Fibroblast of lung (primary cell): Measurements from ENCODE around the gene SORCS2.

Experiments
- CTCF ChIP-seq, 2 donors: IDR thresholded peaks in 1 of 2; conservative IDR thresholded peaks in 1 of 2; 1 replicate in 1 of 2; 2 replicates in 1 of 2; pipeline ENCODE4 v1.5.1; 2011 to 2012; ENCODE audit warnings: low read length in 2 of 2, control low read depth in 1 of 2, inconsistent platforms in 1 of 2, low read depth in 1 of 2, mild to moderate bottlenecking in 1 of 2
- EZH2 ChIP-seq: IDR thresholded peaks from 2 replicates; pipeline ENCODE4 v1.5.1; 2012; ENCODE audit warnings: low read length, control low read depth, mild to moderate bottlenecking; ENCODE audit errors: missing control alignments

GRCh38 chr4:7642741-7643458, 450.6 kb downstream of the SORCS2 start:
- TF ChIP-seq CTCF (conservative IDR thresholded peaks at IDR 0.05 in 1 of 2, IDR thresholded peaks at IDR 0.05 in 1 of 2; ENCODE audit: low read depth in 1 of 2, low read length in 2 of 2) (no peak), EZH2 (no peak)
